ENCODE data around the gene TMEM154.

Gene TMEM154

GRCh38 chr4:152679414-152680281 lies at the start of gene TMEM154:
Gene TMEM154, minus strand, starts transcription at chr4:152679997. Its CDS starts 64 bp downstream, at chr4:152679933.
- H3K27ac ChIP-seq (ENCODE audit: low read depth, low read length): no peak within 1 kb of the TSS
- peak within 1 kb of the TSS; percentile 51 for H3K9ac ChIP-seq (ENCODE audit: low read length)
- no peaks in the 10 kb centered on the region for H3K4me1 ChIP-seq (ENCODE audit: control insufficient read depth, insufficient read depth, low read length)
- H3K4me3 ChIP-seq (ENCODE audit: low read length): peak within 1 kb of the TSS; percentile 71
- H3K36me3 ChIP-seq (ENCODE audit: control insufficient read depth, insufficient read depth, low read length): no peaks in the 10 kb centered on the region
- H3K27me3 ChIP-seq (ENCODE audit: control insufficient read depth, insufficient read depth, low read length): no peaks in the 10 kb centered on the region

GRCh38 chr4:152729466-152729865 lies 49.7 kb upstream of the TMEM154 start:
- H3K27me3 ChIP-seq (ENCODE audit: control insufficient read depth, insufficient read depth, low read length): no peaks in the 10 kb centered on the region
- H3K9ac ChIP-seq (ENCODE audit: low read length): no peak overlapping the region
- H3K27ac ChIP-seq (ENCODE audit: low read depth, low read length): no peak overlapping the region
- no peaks in the 10 kb centered on the region for H3K4me1 ChIP-seq (ENCODE audit: control insufficient read depth, insufficient read depth, low read length)
- no peak overlapping the region for H3K4me3 ChIP-seq (ENCODE audit: low read length)
- H3K36me3 ChIP-seq (ENCODE audit: control insufficient read depth, insufficient read depth, low read length): no peaks in the 10 kb centered on the region

- no peak overlapping the region for H3K27ac ChIP-seq (ENCODE audit: low read depth, low read length)
- no peaks in the 10 kb centered on the region for H3K27me3 ChIP-seq (ENCODE audit: control insufficient read depth, insufficient read depth, low read length)
- no peak overlapping the region for H3K9ac ChIP-seq (ENCODE audit: low read length)
- no peaks in the 10 kb centered on the region for H3K4me1 ChIP-seq (ENCODE audit: control insufficient read depth, insufficient read depth, low read length)
- H3K36me3 ChIP-seq (ENCODE audit: control insufficient read depth, insufficient read depth, low read length): no peaks in the 10 kb centered on the region
- H3K4me3 ChIP-seq (ENCODE audit: low read length): no peak overlapping the region
Observed at GRCh38 chr4:152728343-152728742, 48.5 kb upstream of the TMEM154 start.

- Histone ChIP-seq H3K4me3 (ENCODE audit: low read length) (no peak overlapping the region), H3K4me1 (ENCODE audit: control insufficient read depth, insufficient read depth, low read length) (no peaks in the 10 kb centered on the region), H3K27me3 (ENCODE audit: control insufficient read depth, insufficient read depth, low read length) (no peaks in the 10 kb centered on the region), H3K27ac (ENCODE audit: low read depth, low read length) (no peak overlapping the region), H3K36me3 (ENCODE audit: control insufficient read depth, insufficient read depth, low read length) (no peaks in the 10 kb centered on the region), H3K9ac (ENCODE audit: low read length) (no peak overlapping the region)
Observed at GRCh38 chr4:152727784-152728183, 48.0 kb upstream of the TMEM154 start.

GRCh38 chr4:152724494-152724893 lies 44.7 kb upstream of the TMEM154 start:
- no peaks in the 10 kb centered on the region for H3K27me3 ChIP-seq (ENCODE audit: control insufficient read depth, insufficient read depth, low read length)
- no peak overlapping the region for H3K27ac ChIP-seq (ENCODE audit: low read depth, low read length)
- no peak overlapping the region for H3K9ac ChIP-seq (ENCODE audit: low read length)
- no peaks in the 10 kb centered on the region for H3K4me1 ChIP-seq (ENCODE audit: control insufficient read depth, insufficient read depth, low read length)
- H3K36me3 ChIP-seq (ENCODE audit: control insufficient read depth, insufficient read depth, low read length): no peaks in the 10 kb centered on the region
- H3K4me3 ChIP-seq (ENCODE audit: low read length): no peak overlapping the region

GRCh38 chr4:152723236-152723635 lies 43.4 kb upstream of the TMEM154 start:
- no peak overlapping the region for H3K9ac ChIP-seq (ENCODE audit: low read length)
- H3K4me1 ChIP-seq (ENCODE audit: control insufficient read depth, insufficient read depth, low read length): no peaks in the 10 kb centered on the region
- H3K36me3 ChIP-seq (ENCODE audit: control insufficient read depth, insufficient read depth, low read length): no peaks in the 10 kb centered on the region
- H3K27me3 ChIP-seq (ENCODE audit: control insufficient read depth, insufficient read depth, low read length): no peaks in the 10 kb centered on the region
- no peak overlapping the region for H3K27ac ChIP-seq (ENCODE audit: low read depth, low read length)
- no peak overlapping the region for H3K4me3 ChIP-seq (ENCODE audit: low read length)

GRCh38 chr4:152719801-152720556 lies 40.2 kb upstream of the TMEM154 start:
- Histone ChIP-seq H3K27me3 (ENCODE audit: control insufficient read depth, insufficient read depth, low read length) (no peaks in the 10 kb centered on the region), H3K27ac (ENCODE audit: low read depth, low read length) (no peak overlapping the region), H3K4me3 (ENCODE audit: low read length) (no peak overlapping the region)

GRCh38 chr4:152719291-152719690 lies 39.5 kb upstream of the TMEM154 start:
- H3K36me3 ChIP-seq (ENCODE audit: control insufficient read depth, insufficient read depth, low read length): no peaks in the 10 kb centered on the region

More at GRCh38 chr4:152719801-152720556, 40.2 kb upstream of the TMEM154 start:
- Histone ChIP-seq H3K4me1 (ENCODE audit: control insufficient read depth, insufficient read depth, low read length) (no peaks in the 10 kb centered on the region), H3K9ac (ENCODE audit: low read length) (no peak overlapping the region), H3K36me3 (ENCODE audit: control insufficient read depth, insufficient read depth, low read length) (no peaks in the 10 kb centered on the region)

GRCh38 chr4:152715076-152715475 lies 35.3 kb upstream of the TMEM154 start:
- H3K4me1 ChIP-seq (ENCODE audit: control insufficient read depth, insufficient read depth, low read length): no peaks in the 10 kb centered on the region
- H3K4me3 ChIP-seq (ENCODE audit: low read length): no peak overlapping the region
- no peak overlapping the region for H3K27ac ChIP-seq (ENCODE audit: low read depth, low read length)
- H3K36me3 ChIP-seq (ENCODE audit: control insufficient read depth, insufficient read depth, low read length): no peaks in the 10 kb centered on the region
- H3K27me3 ChIP-seq (ENCODE audit: control insufficient read depth, insufficient read depth, low read length): no peaks in the 10 kb centered on the region
- H3K9ac ChIP-seq (ENCODE audit: low read length): no peak overlapping the region

More at GRCh38 chr4:152719291-152719690, 39.5 kb upstream of the TMEM154 start:
- Histone ChIP-seq H3K27ac (ENCODE audit: low read depth, low read length) (no peak overlapping the region), H3K9ac (ENCODE audit: low read length) (no peak overlapping the region), H3K4me3 (ENCODE audit: low read length) (no peak overlapping the region), H3K4me1 (ENCODE audit: control insufficient read depth, insufficient read depth, low read length) (no peaks in the 10 kb centered on the region), H3K27me3 (ENCODE audit: control insufficient read depth, insufficient read depth, low read length) (no peaks in the 10 kb centered on the region)

GRCh38 chr4:152713951-152714705 lies 34.3 kb upstream of the TMEM154 start:
- Histone ChIP-seq H3K4me3 (ENCODE audit: low read length) (no peak overlapping the region), H3K9ac (ENCODE audit: low read length) (no peak overlapping the region), H3K4me1 (ENCODE audit: control insufficient read depth, insufficient read depth, low read length) (no peaks in the 10 kb centered on the region), H3K27me3 (ENCODE audit: control insufficient read depth, insufficient read depth, low read length) (no peaks in the 10 kb centered on the region), H3K27ac (ENCODE audit: low read depth, low read length) (no peak overlapping the region), H3K36me3 (ENCODE audit: control insufficient read depth, insufficient read depth, low read length) (no peaks in the 10 kb centered on the region)

GRCh38 chr4:152709675-152710438 lies 30.1 kb upstream of the TMEM154 start:
- H3K36me3 ChIP-seq (ENCODE audit: control insufficient read depth, insufficient read depth, low read length): no peaks in the 10 kb centered on the region
- no peak overlapping the region for H3K9ac ChIP-seq (ENCODE audit: low read length)
- no peak overlapping the region for H3K27ac ChIP-seq (ENCODE audit: low read depth, low read length)
- H3K4me3 ChIP-seq (ENCODE audit: low read length): no peak overlapping the region
- no peaks in the 10 kb centered on the region for H3K27me3 ChIP-seq (ENCODE audit: control insufficient read depth, insufficient read depth, low read length)
- H3K4me1 ChIP-seq (ENCODE audit: control insufficient read depth, insufficient read depth, low read length): no peaks in the 10 kb centered on the region

Data from rectal smooth muscle tissue (tissue), 1 donor.